Stimulated activated CD8-positive, alpha-beta memory T cell treated with anti-CD3 and anti-CD28 coated beads, Interleukin-4, amount 100 ng/mL, for 48 hours (primary cell): ENCODE measurements around the gene SERPINA6.

Source experiments
- DNase-seq: peaks from one replicate; pipeline ENCODE4 v3.0.0-alpha.2; 2020

The SERPINA6 gene

DNA sequence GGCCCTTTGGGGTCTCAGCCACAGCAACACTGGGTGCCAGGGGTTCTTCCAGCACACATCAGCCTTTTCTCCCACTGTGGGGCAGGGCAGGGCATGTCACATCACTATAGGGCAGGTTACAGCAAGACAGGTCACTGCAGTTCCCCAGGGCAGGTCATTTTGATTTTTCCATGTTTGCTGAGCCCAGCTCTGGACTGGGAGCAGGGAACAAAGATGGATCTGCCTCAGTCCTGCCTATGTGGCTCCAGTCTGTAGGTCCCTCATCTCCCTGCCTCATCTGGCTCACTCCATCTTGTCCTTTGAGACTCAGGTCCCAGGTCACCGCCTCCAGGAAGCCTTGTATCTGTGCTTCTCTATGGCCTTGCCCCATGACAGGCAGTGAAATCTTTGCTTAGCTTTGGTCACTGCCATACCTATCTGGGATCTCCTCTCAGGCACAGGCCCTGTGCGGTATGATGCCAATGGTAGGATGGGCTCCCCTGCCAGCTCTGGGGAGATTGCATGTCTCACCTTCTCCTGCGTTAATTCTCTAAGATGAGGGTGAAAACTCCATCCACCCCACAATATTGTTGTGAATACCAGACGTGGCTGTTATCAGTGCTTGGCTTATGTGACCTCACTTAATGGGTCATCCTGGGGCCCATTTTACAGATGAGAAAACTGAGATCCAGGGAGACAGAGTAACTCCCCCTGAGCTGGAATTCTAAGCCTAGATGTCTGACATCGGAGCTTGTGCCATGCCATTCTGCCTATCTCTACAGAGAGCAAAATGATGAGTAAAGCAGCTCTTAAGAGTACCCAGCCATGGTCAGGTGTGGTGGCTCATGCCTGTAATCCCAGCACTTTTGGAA lies 1.5 kb downstream of the SERPINA6 start:
- DNase-seq = peak; percentile 11

DNA sequence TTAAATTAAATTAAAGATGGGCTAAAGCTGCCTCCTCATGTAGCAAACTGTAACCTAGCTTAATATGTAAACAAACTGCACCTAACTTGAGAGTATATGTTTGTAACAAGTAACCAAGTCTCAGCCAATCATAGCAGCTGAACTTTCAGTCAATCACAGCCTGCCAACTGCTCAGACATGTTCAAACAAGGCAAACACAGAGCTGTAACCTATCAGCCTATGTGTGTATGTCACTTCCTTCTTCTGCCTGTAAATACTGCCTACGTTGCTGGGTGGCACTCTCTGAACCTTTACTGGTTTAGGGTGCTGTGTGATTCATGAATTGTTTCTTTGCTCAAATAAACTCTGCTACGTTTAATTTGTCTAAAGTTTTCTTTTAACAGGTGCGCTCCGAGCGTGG lies 2.9 kb downstream of the SERPINA6 start:
- peak; percentile 10 for DNase-seq

DNA sequence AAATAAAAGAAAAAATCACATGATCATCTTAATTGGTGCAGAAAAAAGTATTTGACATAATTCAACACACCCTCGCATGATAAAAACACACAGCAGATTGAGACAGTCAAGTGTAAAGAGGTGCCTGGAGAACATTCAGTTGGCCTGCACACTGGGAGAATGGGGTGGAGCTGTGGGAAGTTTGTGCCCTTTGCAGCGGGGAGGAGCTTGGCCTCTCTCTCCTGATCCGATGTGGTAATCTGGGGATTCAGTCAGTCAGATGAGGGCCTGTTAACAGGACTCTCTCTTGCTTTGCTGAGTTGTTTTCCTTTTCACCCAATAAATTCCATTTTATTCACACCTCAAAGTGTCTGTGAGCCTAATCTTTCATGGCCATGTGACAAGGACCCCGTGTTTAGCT lies 5.9 kb downstream of the SERPINA6 start:
- DNase-seq = no peak

DNA sequence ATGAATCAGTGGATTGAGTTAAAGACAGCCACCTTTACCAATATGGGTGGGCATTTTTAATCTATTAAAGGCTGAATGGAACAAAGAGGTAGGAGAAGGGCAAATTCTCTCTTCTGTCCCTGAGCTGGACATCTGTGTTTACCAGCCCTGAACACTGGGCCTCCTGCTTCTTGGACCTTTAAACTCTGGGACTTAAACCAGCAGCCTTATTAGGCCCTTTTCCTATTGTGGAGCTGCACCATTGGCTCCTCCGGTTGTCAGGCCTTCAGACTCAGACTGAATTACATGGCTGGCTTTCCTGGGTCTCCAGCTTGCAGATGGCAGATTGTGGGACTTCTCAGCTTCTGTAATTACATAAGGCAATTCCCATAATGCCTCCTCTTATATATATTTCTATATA lies 6.4 kb downstream of the SERPINA6 start:
- DNase-seq = no peak

DNA sequence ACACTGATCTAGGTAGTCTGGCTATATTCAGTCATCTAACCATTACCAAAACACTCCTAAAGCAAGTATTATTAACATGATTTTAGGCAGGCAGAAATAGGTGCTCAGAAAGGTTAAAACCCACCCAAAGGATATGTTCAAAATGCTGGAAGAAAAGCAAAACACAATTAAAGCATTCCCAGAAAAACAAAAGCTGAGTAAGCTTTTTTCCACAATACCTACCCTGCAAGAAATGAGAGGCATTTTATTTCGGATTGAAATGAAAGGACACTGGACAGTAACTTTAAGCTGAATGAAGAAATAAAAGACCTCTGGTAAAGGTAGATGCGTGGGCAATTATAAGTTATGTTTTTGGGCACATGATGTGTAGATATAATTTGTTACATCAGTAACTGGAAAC lies 8.2 kb downstream of the SERPINA6 start:
- DNase-seq = no peak

DNA sequence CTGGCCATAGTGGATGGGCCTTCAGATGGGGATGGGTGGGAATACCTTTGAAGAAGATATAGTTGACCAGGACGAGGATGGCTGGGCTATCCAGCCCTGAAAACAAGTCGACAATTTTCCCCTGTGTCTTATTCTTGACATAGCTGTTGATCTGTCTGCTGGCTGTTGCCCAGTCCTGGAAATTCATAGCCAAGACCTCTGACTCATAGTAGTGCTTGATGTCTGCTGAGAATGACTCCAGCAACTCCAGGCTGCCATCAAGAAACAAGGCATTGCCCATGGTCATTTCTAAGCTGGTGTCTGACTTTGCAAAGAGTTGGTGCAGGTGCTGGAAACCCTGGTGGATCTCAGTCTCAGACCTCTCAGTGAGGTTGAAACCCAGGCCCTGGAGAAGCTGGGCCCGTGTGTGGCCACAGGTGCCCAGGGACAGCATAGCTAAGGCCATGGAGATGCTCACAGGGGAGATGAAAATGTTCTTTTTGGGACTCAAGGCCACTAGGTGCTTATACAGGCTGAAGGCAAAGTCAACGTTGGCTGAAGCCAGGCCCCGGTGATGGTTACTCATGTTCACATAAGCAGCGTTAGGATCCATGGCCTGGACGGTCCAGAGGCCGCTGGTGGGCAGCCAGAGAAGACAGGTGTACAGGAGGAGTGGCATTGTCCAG lies 9.0 kb downstream of the SERPINA6 start:
- peak; percentile 10 for DNase-seq

DNA sequence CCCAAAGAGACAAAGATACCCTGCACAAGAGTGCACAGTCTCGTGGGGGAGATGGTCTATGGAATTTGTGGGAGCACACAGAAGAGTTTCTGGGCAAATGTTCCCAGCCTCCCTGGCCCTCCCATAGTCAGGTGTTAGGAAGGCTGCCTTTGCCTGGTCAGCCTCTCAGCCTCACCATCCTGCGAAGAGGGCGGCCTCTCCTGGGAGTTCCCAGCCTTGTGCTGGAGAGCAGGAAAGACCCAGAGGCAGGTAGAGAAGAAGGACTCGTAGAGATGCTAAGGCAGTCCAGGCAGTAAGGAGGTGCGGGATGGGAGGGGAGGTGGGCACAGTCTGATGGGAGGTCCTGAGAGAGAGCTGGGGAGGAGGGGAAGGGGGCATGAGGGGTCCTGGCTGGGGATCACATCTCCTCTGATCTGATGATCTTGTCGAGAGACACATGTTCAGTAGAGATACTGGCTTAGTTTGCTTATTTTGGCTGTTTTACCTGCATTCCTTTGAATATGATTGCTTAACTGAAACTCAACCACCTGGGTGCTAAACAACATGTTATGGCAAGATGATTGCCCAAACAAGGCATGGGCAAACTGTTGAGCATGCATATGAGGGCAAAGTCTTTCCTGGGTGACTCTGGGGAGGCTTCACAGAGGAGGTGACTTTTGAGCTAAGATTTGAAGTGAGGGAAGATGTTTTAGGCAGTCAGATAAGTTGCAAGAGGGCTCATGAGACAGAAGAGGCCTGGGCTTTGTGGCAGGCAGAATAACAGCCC lies 10.5 kb downstream of the SERPINA6 start:
- peak; percentile 6 for DNase-seq

DNA sequence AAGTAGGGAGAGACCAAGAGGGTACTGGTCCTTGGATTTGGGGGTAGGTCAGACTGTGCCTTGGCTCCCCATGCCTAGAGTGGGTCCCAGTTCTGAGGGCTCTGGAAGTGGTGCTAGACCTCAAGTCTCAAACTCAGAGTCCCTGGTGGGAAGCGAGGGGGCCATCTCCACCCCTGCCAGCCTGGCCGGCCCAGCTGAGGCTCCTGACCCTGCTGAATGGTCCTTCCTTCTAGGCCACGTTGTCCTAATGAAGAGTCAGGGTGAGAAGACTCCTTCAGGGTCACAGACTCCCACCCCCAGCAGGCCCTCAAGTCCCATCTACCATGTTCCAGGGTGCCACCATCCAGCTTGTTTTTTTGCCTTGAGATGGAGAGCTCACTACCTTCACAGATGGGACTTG lies 12.9 kb downstream of the SERPINA6 start:
- no peak for DNase-seq

DNA sequence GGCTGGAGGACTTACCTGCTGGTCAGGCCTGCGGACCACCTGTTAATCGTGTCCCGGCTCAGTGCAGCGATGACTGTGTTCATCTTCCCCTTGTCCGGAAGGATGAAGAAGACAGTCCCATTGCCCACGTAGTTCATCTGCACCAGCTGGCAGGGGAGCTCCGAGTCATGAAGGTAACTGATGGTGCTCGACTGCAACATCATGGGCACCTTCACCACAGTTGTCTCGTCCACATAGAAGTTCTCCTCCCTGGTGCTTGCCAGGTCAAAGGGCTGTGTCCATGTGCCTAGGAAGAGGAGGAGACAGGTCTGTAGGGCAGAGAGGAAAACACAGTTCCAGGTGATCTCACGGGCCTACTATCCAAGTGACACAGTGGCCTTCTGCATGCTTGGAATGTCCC lies 13.4 kb downstream of the SERPINA6 start:
- DNase-seq = peak; percentile 17

DNA sequence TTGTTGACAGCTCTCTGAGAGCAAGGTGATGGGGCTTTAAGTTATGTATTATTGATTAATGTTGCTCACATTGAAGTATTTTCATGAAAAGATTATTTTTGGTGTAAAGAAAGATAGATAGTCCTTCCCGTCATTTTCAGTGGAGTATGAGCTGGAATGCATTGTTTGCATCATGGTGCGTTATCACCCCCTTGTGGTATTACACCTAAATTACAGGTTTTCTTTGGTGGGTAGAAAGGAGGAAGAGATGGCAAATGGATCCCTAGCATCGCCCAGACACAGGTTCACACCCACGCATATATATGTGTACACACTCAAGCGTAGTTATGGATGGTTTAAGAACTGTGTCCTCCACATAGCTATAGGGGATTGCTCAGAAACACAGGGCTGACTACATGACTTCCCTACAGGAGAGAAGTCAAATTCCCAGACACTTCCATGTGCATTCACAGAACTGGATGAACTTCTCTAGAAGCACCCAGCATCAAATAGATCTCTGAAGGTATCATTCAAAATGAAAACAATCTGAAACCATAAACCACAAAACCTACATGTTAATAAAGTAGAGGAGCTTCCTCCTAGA lies 15.6 kb downstream of the SERPINA6 start:
- no peak for DNase-seq

DNA sequence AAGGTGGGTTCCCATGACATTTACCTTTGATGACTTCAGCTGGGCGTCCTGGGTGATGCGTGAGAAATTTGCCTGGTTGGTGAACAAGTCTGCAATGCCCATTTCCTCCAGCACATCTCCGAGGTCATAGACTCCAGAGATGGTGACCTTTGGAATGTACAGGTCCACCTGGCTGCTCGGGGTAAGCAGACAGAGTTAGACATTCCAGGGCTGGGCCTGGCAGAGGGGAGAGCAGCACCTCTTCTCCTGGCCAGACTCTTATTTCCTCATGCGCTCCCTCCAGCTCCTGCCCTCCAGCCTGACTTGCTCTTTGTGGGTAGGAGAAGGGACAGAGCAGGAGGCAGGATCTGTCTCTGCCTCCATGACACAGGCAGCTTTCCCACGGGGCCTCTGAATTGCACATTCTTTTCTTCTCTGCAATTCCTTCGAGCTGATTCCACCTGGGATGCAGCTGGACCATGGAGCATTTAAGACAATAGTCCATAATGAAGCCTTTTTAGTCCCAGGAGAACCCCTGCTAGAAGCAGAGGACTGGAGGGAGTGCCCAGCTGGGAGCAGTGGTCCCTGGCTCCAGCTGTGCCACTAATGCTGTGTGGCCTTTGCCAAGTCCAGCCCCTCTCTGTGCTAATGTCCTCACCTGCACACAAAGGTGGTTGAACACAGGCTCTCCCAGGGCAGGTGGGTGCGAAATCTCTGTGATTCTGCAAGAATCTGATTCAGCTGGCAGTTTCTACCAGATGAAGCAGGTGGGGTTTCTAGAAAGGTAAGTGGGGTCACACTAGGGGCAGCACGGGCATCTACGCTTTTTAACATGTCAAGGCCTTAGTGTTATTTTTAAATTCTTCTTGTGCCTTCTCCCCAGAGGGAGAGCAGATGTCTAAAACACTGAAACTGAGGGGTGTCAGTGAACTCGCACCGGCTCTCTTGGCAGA lies 16.8 kb downstream of the SERPINA6 start:
- peak; percentile 11 for DNase-seq

DNA sequence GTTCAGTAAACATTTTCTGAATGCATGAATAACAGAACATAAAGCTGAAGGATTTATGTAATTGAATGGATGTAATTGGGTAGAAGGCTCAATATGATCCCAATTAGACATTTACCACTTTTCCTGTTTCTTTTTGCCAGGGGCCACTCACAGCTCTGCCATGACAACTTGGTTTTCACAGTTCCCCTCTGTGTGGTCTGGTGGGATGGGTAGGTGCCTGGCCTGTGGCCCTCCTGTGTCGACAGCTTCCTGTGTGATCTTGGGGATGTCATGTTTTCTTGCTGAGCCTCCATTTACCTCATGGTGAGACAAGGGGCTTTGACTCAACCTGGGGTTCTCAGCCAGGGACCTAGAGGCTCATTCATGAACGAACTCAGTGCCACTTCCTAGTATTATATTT lies 17.5 kb downstream of the SERPINA6 start:
- peak; percentile 13 for DNase-seq

DNA sequence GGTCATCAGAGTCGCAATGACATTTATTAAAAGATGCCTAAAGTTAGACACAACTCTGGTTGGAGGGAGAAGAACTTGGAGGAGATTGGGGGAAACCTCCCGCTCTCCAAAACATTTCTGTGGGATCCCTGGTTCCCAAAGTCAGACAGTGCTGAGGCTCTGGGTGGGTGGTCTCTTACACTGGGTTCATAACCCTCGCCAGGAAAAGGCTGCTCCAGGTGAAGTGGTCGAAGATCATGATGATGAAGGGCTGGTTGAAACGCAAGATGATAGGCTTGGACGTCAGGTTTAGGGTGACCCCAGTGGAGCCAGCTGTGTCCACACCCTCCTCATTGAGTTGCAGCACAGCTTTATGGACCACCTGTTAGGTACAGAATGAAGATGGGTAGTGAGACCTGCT lies 18.9 kb downstream of the SERPINA6 start:
- DNase-seq = peak; percentile 6

DNA sequence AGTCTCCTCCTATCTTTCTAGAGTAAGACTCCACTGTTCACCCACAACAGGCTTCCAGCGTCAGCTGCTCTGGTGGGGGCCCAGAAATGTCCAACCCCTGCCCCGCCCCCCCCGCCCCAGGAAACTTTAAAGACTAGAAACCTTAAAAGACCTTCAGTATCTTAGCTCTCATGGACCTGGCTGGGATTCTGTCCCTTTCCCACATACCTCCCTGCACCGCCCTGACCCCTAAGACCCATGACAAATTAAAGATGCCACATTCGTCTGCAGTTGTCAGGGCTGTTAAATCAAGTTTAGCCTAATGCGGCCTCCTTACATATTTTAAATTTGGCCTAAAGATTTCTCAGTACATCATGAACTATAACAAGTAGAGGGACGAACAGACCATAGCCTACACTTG lies 20.0 kb downstream of the SERPINA6 start:
- DNase-seq = no peak

DNA sequence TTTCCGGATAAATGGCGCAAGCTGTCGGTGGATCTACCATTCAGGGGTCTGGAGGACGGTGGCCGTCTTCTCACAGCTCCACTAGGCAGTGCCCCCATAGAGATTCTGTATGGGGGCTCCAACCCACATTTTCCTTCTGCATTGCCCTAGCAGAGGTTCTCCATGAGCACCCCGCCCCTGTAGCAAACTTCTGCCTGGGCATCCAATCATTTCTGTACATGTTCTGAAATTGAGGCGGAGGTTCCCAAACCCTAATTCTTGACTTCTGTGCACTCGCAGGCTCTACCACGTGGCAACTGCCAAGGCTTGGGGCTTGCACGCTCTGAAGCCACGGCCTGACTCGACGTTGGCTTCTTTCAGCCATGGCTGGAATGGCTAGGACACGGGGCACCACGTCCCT lies 25.0 kb downstream of the SERPINA6 start:
- no peak for DNase-seq

DNA sequence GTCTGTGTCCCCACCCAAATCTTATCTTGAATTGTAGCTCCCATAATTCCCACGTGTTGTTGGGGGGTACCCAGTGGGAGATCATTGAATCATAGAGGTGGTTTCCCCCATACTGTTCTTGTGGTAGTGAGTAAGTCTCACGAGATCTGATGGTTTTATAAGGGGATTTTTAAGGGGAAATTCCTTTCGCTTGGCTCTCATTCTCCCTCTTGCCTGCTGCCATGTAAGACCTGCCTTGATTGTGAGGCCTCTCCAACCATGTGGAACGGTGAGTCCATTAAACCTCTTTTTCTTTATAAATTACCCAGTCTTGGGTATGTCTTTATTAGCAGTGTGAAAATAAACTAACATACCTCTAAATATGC lies 27.0 kb downstream of the SERPINA6 start:
- peak; percentile 10 for DNase-seq

DNA sequence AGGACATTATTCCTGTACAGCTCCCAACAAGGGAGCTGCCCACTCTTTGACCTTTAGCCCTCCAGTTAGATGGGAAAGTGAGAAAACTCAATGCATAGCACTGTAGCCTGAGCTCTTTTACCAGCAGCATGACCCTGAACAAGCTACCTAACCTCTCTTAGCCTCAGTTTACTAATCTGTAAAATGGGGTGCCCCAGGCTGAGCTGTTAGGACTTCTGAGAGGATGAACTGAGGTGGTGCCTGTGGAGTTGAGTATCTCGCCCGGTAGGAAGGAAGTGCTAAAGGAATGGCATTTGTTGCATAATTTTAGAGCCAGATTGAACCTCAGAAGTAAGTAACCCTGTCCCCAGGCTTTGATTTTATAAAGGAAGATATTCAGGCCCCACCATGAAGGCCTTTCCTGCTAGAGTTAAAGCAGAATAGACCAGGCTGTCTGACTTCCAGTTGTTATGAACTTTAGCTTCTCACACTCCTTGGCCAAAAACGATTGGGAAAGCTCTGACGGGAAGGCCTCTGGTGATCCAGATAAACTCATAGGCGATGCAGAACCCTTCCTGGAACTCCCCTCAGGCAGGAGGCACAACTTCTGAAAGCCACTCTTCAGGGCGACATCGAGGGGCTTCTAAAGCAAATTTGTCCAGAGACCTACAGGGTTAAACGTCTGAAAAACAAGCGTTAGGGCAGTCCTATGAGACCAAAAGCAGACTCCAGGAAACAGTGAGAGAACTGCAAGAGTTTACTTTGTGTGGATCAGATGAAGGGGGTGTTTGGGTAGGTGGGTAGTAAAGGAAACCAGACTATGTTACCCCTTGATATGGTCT lies 27.6 kb downstream of the SERPINA6 start:
- DNase-seq = peak; percentile 10

DNA sequence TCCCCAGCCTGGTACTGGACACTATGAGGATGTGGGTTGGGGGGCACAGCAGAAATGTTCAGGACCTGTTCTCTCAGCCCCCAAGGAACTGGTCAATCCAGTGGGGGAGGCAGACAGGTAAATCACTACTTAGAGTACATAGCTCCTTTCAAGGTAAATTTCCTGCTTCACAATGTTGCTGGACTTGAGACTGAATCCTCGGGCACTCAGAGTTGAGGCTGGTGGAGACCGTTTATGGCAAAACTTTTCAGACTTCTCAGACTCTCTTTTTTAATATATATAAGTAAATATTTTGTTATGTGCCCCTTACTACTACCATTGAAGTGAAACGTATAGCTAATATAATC lies 29.6 kb downstream of the SERPINA6 start:
- peak; percentile 12 for DNase-seq

DNA sequence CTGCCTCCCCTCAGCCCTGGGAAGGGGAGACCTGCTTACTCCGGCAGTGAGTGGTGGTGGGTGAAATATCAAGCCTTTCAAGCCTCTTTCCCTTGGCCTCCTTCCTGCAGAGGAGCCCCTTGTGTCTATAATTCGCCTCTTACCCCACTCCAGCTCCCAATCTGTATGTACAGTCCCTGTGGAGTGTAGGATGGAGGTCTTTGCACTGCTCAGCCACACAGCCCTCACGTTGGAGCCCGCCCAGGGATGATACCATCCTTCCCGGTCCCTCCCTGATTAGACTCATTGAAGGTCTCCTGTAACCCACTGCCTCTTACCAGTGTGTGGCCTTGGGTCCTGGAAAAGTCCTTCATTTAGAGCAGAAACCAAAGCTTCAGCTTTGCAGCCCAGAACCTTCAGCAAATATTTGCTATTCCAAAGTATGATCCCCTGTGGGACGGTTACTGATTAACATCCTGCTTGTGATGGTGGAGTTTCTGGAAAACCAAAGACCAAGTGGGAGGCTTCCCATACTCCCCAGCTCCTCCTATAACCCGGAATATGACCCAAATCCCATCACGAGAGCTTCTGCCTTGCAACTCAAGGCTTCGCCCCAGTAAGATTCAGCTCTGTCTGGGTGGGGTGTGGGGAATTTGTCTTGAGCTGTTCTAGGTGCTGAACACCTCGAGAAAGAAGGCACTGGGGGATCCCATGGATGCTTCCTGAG lies 30.1 kb downstream of the SERPINA6 start, which contains the start of gene SERPINA10:
TSS of gene SERPINA10 (minus strand) at position 397 of the 706 bp plus-strand sequence. CDS start 2,675 bp downstream, outside the sequence.
- no peak for DNase-seq

DNA sequence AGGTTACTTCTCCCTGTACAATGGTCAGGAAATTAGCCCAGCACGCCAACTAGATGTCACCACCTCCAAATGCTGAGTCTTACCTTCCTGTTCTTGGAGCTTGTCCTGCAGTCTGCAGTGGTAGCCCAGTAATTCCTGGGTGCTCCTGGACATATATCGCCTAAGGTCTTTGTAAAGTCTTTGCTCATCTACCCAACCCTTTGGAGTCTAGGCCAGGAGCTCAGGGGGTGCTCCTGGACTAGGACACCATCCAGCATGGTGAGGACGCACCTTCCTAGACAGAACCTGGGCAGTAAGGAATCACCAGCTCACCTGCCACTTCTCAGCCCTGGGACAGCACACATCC lies 30.6 kb downstream of the SERPINA6 start:
- DNase-seq = no peak
